ENCODE measurements around the gene VWA8. TPM values are rescaled to one million over a fixed set of nuclear protein-coding genes. Genes with fewer than 3 reads are reported as not detected.

VWA8 gene
- total RNA-seq, 1 experiment from 2014 or later, result 22.6 TPM

DNA sequence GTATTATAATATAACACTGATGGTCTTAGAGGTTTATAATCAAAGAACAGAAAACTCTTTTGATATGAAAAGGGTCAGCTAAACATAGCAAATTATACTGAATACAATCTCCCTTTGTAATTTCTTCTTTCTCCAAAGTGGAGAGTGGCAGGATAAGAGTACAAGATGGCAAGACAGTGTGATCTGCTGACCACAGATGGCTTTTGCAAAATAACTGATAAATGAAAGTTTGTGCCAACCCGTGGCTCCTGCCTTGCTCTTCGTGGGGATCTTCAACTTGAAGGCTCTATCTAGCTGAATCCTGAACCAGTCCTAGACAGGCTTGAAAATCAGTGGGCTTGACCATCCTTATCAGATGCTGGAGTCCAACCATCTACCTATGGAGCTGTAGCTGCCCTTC is 185.7 kb downstream of the VWA8 start:
- DNase-seq (ENCODE audit: low read depth, low spot score) (no peak), ATAC-seq (no peak)
- BruUV-seq (replicated peaks), result no TSS peak
- H3K36me3 ChIP-seq (ENCODE audit: control insufficient read depth in 1 of 2, insufficient read depth in 2 of 2, low read length in 2 of 2), result no peaks in the 10 kb centered on the region
- H3K4me3 ChIP-seq (replicated peaks in 1 of 2; ENCODE audit: low read depth in 1 of 2, low read length in 2 of 2), result no peak overlapping the region
- H3K9me2 ChIP-seq (ENCODE audit: insufficient read depth), result no peaks in the 10 kb centered on the region
- no peak overlapping the region for H3K27ac ChIP-seq (ENCODE audit: low read depth, low read length)
- H4K20me1 ChIP-seq (ENCODE audit: insufficient read depth), result no peaks in the 10 kb centered on the region
- POLR2A ChIA-PET, result no interaction called here
- TF ChIP-seq EGR1 (IDR thresholded peaks at IDR 0.05; ENCODE audit: low read depth), result no peak
- RAD21 ChIA-PET (ENCODE audit: low non-redundant PET in 1 of 2, low total read pairs in 2 of 2, uncharacterized antibody in 2 of 2, unreplicated experiment in 2 of 2), result no interaction called here
- H3K9me3 ChIP-seq (ENCODE audit: control insufficient read depth in 1 of 2, insufficient read depth in 1 of 2, low read depth in 1 of 2, low read length in 2 of 2), result no peaks in the 10 kb centered on the region
- no peaks in the 10 kb centered on the region for H3K27me3 ChIP-seq (ENCODE audit: insufficient read depth, low read length)
- H3K9ac ChIP-seq (ENCODE audit: low read length), result no peak overlapping the region
- H3K4me2 ChIP-seq (ENCODE audit: low read length), result no peak overlapping the region
- intact Hi-C loops (cut with micrococcal nuclease), result no loop called here
- no peaks in the 10 kb centered on the region for H3K4me1 ChIP-seq (ENCODE audit: control insufficient read depth in 1 of 2, insufficient read depth in 2 of 2, low read length in 2 of 2)
- CTCF ChIA-PET, result no interaction called here
- H2AFZ ChIP-seq (ENCODE audit: low read depth, low read length, poor library complexity, severe bottlenecking), result no peak overlapping the region
- no peaks in the 10 kb centered on the region for H3K79me2 ChIP-seq (ENCODE audit: insufficient read depth, low read length)

DNA sequence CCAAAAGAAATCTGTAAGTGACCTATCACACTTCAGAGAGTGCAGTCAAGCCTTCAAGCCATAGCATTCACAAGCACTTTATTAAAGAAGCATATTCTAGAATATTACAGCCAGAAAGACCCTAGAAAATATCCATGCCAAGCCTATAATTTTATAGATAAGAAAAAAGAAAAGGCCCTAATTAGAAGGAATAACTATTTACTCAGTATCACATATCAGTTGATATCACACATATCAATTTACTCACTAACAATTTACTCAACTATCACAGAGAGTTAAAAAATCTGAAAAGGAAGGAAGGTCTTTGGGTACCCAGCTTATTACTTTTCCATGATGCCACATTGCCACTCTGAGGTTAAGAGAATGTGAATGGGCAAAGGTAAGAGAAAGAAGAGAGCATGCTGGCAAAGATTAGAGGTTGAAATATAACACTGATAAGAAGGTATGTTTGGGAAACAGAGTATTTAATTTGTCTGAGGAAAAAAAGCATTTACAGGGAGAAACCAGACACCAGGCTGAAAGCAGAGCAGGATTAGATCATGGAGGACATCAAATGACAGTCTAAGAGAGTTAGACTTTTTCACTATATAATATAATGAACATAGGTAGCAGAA is 186.2 kb downstream of the VWA8 start:
- no peaks in the 10 kb centered on the region for H3K36me3 ChIP-seq (ENCODE audit: control insufficient read depth in 1 of 2, insufficient read depth in 2 of 2, low read length in 2 of 2)
- H4K20me1 ChIP-seq (ENCODE audit: insufficient read depth), result no peaks in the 10 kb centered on the region
- POLR2A ChIA-PET, result no interaction called here
- H3K9me2 ChIP-seq (ENCODE audit: insufficient read depth), result no peaks in the 10 kb centered on the region
- H3K79me2 ChIP-seq (ENCODE audit: insufficient read depth, low read length), result no peaks in the 10 kb centered on the region
- no peaks in the 10 kb centered on the region for H3K4me1 ChIP-seq (ENCODE audit: control insufficient read depth in 1 of 2, insufficient read depth in 2 of 2, low read length in 2 of 2)
- CTCF ChIA-PET, result no interaction called here
- H3K9me3 ChIP-seq (ENCODE audit: control insufficient read depth in 1 of 2, insufficient read depth in 1 of 2, low read depth in 1 of 2, low read length in 2 of 2), result no peaks in the 10 kb centered on the region
- ATAC-seq (no peak), DNase-seq (ENCODE audit: low read depth, low spot score) (no peak)
- RAD21 ChIA-PET (ENCODE audit: low non-redundant PET in 1 of 2, low total read pairs in 2 of 2, uncharacterized antibody in 2 of 2, unreplicated experiment in 2 of 2), result no interaction called here
- no peak overlapping the region for H3K4me3 ChIP-seq (replicated peaks in 1 of 2; ENCODE audit: low read depth in 1 of 2, low read length in 2 of 2)
- no TSS peak for BruUV-seq (replicated peaks)
- H3K9ac ChIP-seq (ENCODE audit: low read length), result no peak overlapping the region
- intact Hi-C loops (cut with micrococcal nuclease), result no loop called here
- H3K27me3 ChIP-seq (ENCODE audit: insufficient read depth, low read length), result no peaks in the 10 kb centered on the region
- no peak overlapping the region for H2AFZ ChIP-seq (ENCODE audit: low read depth, low read length, poor library complexity, severe bottlenecking)
- TF ChIP-seq FOSL1 (IDR thresholded peaks at IDR 0.05; ENCODE audit: low read depth) (no peak), CBX3 (IDR thresholded peaks at IDR 0.05; ENCODE audit: low read depth) (no peak)
- H3K4me2 ChIP-seq (ENCODE audit: low read length), result no peak overlapping the region
- H3K27ac ChIP-seq (ENCODE audit: low read depth, low read length), result no peak overlapping the region

DNA sequence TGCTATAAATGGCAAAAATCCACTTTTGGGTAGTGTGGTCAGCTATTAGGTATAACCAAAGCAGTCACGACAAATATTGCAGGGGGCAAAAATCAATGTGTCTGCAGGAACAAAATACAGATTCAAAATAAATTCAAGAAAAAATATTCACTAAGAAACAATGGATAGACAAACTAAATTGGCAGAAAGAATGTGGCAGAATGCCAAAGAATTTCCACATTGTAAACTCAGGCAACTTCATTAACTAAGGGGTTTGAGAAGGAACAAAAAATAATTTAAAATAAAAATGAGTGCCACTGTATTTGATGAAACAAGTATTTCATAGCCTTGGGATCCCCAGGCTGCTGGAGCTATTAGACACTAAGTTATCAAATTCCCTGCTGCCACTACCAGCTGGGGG is 193.1 kb downstream of the VWA8 start:
- Histone ChIP-seq H3K27ac (ENCODE audit: low read depth, low read length) (no peak overlapping the region), H3K9ac (ENCODE audit: low read length) (no peak overlapping the region), H4K20me1 (ENCODE audit: insufficient read depth) (no peaks in the 10 kb centered on the region), H3K36me3 (ENCODE audit: control insufficient read depth in 1 of 2, insufficient read depth in 2 of 2, low read length in 2 of 2) (no peaks in the 10 kb centered on the region), H3K79me2 (ENCODE audit: insufficient read depth, low read length) (no peaks in the 10 kb centered on the region), H3K9me2 (ENCODE audit: insufficient read depth) (no peaks in the 10 kb centered on the region), H3K27me3 (ENCODE audit: insufficient read depth, low read length) (no peaks in the 10 kb centered on the region), H3K4me2 (ENCODE audit: low read length) (no peak overlapping the region), H3K4me1 (ENCODE audit: control insufficient read depth in 1 of 2, insufficient read depth in 2 of 2, low read length in 2 of 2) (no peaks in the 10 kb centered on the region), H3K9me3 (ENCODE audit: control insufficient read depth in 1 of 2, insufficient read depth in 1 of 2, low read depth in 1 of 2, low read length in 2 of 2) (no peaks in the 10 kb centered on the region), H2AFZ (ENCODE audit: low read depth, low read length, poor library complexity, severe bottlenecking) (no peak overlapping the region), H3K4me3 (replicated peaks in 1 of 2; ENCODE audit: low read depth in 1 of 2, low read length in 2 of 2) (no peak overlapping the region)
- ATAC-seq (no peak), DNase-seq (ENCODE audit: low read depth, low spot score) (no peak)
- POLR2A ChIA-PET, result no interaction called here
- intact Hi-C loops (cut with micrococcal nuclease), result no loop called here
- CTCF ChIA-PET, result no interaction called here
- no TSS peak for BruUV-seq (replicated peaks)
- TF ChIP-seq POLR2AphosphoS5 (IDR thresholded peaks at IDR 0.05; ENCODE audit: low read depth, low read length) (no peak), RAD21 (IDR thresholded peaks at IDR 0.05; ENCODE audit: low read depth) (no peak), EGR1 (IDR thresholded peaks at IDR 0.05; ENCODE audit: low read depth) (no peak), ELF1 (IDR thresholded peaks at IDR 0.05; ENCODE audit: borderline replicate concordance, low read depth) (no peak), JUND (IDR thresholded peaks at IDR 0.05) (no peak), SRF (IDR thresholded peaks at IDR 0.05; ENCODE audit: low read depth) (no peak)
- TF ChIP-seq, protein P1, sequence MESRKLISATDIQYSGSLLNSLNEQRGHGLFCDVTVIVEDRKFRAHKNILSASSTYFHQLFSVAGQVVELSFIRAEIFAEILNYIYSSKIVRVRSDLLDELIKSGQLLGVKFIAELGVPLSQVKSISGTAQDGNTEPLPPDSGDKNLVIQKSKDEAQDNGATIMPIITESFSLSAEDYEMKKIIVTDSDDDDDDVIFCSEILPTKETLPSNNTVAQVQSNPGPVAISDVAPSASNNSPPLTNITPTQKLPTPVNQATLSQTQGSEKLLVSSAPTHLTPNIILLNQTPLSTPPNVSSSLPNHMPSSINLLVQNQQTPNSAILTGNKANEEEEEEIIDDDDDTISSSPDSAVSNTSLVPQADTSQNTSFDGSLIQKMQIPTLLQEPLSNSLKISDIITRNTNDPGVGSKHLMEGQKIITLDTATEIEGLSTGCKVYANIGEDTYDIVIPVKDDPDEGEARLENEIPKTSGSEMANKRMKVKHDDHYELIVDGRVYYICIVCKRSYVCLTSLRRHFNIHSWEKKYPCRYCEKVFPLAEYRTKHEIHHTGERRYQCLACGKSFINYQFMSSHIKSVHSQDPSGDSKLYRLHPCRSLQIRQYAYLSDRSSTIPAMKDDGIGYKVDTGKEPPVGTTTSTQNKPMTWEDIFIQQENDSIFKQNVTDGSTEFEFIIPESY (IDR thresholded peaks at IDR 0.05; ENCODE audit: extremely low read depth, insufficient replicate concordance, low read length), result no peak
- TF ChIP-seq, protein P2, sequence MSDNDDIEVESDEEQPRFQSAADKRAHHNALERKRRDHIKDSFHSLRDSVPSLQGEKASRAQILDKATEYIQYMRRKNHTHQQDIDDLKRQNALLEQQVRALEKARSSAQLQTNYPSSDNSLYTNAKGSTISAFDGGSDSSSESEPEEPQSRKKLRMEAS (IDR thresholded peaks at IDR 0.05), result no peak
- RAD21 ChIA-PET (ENCODE audit: low non-redundant PET in 1 of 2, low total read pairs in 2 of 2, uncharacterized antibody in 2 of 2, unreplicated experiment in 2 of 2), result no interaction called here

Data from HCT116 (cell line).